K562 treated with DMSO at 1 percent for 24 hours (cell line): ENCODE results near the gene SH3RF2. TPM values are rescaled to one million over a fixed set of nuclear protein-coding genes. Genes with fewer than 3 reads are reported as not detected.

ENCODE experiments used
- total RNA-seq: library from RNA; unstranded; fragments of 300-600 nt; gene quantifications from 2 replicates; pipeline ENCODE4 v1.2.3, GENCODE V29; 2022; ENCODE audit warnings: low read depth; ENCODE audit not compliant: insufficient read depth

The SH3RF2 gene, protein sequence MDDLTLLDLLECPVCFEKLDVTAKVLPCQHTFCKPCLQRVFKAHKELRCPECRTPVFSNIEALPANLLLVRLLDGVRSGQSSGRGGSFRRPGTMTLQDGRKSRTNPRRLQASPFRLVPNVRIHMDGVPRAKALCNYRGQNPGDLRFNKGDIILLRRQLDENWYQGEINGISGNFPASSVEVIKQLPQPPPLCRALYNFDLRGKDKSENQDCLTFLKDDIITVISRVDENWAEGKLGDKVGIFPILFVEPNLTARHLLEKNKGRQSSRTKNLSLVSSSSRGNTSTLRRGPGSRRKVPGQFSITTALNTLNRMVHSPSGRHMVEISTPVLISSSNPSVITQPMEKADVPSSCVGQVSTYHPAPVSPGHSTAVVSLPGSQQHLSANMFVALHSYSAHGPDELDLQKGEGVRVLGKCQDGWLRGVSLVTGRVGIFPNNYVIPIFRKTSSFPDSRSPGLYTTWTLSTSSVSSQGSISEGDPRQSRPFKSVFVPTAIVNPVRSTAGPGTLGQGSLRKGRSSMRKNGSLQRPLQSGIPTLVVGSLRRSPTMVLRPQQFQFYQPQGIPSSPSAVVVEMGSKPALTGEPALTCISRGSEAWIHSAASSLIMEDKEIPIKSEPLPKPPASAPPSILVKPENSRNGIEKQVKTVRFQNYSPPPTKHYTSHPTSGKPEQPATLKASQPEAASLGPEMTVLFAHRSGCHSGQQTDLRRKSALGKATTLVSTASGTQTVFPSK
- not detected in 2 replicates for total RNA-seq

GRCh38 chr5:145936401-145937131, at the start of gene SH3RF2:
Gene SH3RF2 (plus strand): TSS chr5:145936578. CDS start chr5:145937929, 1,351 bp downstream.

DNA sequence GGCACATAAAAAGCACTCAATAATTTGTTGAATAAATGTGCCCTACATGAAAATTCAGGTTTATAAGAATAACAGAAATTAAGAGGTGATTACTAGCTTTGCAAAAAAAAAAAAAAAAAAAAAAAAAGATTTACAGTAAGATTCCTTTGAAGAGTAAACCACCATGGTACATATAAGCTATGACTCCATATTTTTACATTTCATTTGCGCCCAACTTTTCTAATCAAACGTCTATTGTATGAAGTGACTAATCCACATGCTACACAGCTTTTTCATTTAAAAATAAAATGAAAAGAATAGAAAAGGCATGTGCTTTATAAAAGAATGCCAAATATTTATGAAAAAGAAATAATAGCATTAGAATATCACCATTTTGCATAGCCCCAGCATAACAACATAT, 169.1 kb downstream of the SH3RF2 start, which contains the start of gene PLAC8L1:
TSS of gene PLAC8L1 (minus strand) at position 101 of the 400 bp plus-strand sequence. CDS start 1,266 bp downstream, outside the sequence.

Other genes with a start within 250 kb of the SH3RF2 start
- 9.9 and 10.2 TPM in 2 replicates for gene PRELID2, start 101.2 kb upstream of the SH3RF2 start, total RNA-seq
- not detected in 2 replicates for gene GRXCR2, start 63.6 kb upstream of the SH3RF2 start, total RNA-seq
- 0.79 TPM in 1 of 2 replicates, not detected in the other for gene PLAC8L1, start 169.0 kb downstream of the SH3RF2 start, total RNA-seq
- 70.3 and 76.2 TPM in 2 replicates for gene LARS1, start 246.1 kb downstream of the SH3RF2 start, total RNA-seq